22Rv1 (cell line): ENCODE measurements around the gene CHST15.

ENCODE experiments used
- CTCF ChIP-seq: fragments of 450-650 bp; IDR thresholded peaks from 2 replicates; pipeline ENCODE4 v1.5.1; 2017; ENCODE audit warnings: mild to moderate bottlenecking
- ZFX ChIP-seq: fragments of 450-650 bp; IDR thresholded peaks from 2 replicates; pipeline ENCODE4 v1.6.1; 2017; ENCODE audit warnings: antibody characterized with exemption, borderline replicate concordance

DNA sequence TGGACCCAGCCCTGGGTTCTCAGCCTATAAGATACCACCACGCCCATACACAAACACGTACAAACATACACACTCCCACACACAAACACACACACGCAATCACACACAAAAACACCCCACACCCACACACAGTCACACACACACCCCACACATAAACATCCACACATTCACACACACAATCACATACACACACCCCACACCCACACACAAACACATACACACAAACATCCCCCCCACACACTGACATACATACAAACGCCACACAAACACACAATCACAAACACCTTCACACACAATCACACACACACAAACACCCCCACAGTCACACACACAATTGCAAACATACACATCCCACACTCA, 122.5 kb downstream of the CHST15 start:
- no peak for TF ChIP-seq CTCF
- TF ChIP-seq ZFX, result no peak
